Dermis microvascular lymphatic vessel endothelial cell (primary cell): ENCODE measurements around the gene HK2. TPM values are rescaled to one million over a fixed set of nuclear protein-coding genes. Genes with fewer than 3 reads are reported as not detected.

Source experiments
- DNase-seq, 2 donors: peaks; one replicate each; pipeline versions ENCODE4 v3.0.0 to v3.0.0-alpha.2; 2010; ENCODE audit warnings: low read depth in 2 of 2
- total RNA-seq: library from RNA; depleted of rRNA; stranded (reverse); fragments of >200 nt; gene quantifications from 2 replicates; pipeline ENCODE4 v1.2.1, GENCODE V29; 2014

HK2 gene
- total RNA-seq, 1 donor from 2014 or later = 3.0 TPM

DNA sequence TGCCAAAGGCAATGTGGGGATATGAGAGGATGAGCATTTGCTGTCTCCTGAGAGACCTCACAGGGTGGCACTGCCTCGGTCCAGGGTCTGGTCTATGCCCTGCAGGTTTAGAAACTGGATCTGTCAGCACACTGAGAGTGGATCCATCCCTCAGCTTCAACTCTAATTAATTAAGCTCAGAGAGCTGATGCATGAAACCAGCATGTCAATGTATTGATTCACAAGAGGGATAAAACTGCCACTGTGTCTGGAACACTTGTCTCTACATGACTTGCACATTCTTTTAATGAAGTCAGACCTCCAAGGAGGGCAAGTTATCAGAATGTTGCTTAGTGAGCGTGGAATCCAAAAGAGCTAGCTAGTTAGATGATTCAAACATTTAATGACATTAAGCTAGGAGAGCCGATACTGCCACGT, 102.1 kb downstream of the HK2 start:
- DNase-seq = no peak

DNA sequence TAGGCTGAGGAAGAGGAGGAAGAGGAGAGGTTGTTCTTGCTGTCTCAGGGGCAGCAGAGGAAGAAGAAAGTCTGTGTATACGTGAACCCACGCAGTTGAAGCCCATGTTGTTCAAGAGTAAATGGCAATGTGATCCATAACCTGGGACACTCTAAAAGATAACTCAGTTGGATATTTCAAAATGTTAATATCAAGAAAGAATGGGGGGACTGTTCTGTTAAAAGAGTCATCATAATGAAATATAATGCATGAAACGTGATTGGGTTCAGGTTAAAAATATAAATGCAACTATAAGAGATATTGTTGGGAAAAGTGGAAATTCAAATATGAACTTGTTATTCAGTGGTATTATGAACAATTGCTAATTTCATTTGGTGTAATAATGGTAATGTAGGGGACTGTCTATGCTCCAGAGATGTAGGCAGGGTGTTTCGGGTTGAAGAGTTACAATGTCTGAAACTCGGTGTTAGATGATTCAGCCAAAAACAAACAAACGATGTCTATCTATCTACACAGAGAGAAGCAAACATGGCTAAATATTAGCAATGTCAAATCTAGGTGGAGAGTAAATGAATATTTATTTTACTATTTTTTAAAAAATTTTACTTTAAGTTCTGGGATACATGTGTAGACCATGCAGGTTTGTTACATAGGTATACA, 103.4 kb downstream of the HK2 start:
- no peak for DNase-seq

DNA sequence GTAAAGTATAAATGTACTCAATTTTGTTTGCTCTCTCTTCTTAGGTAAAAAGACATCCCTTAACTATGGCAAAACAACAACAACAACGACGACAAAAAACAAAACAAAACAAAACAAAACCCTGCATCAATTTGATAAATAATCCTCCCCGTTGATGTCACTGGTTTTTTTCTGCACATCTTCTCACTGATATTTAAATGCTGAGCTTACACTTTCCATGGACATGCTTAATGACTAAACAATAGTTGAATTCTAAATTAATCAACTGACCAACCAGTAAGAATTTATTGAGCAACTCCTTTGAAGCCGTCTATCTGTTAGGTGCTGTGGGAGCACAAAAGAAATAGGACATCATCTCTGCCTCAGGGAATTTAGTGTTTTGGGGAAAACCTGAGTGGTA, 104.3 kb downstream of the HK2 start:
- DNase-seq = no peak

DNA sequence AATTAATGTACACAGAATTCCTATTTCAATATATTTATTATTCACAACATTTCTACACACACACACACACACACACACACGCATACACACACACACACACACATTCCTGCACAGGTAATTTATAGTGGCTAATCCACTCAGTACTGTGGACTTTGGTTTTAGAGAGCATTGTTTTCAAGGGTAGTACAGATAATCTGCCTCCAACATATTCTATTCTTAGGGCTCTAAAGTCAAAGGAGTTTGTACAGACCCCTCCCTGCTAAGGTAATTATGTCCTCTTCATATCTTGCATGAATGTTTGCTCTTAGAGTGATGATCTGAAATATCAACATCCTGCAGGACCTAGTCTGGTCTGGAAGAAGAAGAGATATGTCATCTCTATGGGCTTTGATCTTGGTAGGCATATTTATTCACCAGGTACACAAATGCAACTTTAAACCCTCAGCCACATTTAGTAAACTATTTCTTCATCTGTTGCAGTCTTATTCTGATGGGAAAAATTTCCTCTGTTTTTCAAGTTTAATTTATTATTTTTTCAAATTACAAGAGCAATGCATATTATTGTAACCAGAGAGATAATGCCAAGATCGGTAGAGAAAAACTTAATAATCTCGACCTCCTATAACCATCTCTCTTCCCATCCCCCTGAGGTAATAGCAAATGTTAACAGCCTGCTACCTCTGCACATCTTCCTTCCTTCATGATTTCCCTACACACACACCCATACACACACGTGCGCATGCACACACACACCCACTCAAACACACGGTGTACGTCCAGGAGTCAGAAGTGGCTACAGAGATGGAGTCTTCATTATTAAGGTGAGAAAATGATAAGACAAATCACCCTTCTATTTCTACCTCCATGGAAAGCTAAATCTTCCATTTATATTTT, 106.2 kb downstream of the HK2 start:
- DNase-seq = no peak

DNA sequence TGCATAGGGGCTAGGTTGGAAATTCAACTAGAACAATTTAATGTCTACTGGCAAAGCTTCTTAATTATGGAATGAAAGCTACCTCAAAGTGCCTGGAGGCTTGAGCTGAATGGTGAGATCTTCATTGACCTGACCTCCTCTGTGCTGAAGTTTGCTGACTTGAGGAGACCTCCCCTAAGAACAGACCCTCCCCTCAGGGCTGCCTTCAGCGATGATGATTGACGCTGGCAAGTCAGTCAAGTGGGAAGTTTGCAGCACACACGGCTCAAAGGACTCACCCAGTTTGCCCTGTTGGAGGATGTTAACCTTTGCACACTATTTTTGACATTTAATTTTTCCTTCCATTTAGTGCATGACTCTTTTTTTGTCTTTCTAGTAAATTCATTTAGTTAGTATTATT, 107.4 kb downstream of the HK2 start:
- no peak for DNase-seq

DNA sequence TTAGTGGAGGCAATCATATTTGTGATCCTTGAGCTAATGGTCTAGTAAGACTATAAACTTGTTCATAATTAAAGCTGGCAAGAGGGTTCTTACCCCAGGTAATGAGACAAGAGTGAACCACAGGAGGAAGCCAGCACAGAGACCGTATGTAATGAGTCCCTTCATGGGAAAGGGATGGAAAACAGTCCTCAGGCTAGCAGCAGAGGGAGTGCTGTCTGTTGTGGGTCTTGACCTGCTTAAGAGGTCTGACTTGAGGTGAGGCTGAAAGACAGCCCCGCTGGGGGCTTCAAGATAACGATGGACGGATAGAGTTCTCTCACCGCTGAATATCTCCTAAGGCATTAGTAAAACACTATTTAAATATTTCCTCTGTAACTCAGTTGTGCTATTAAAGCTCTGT, 108.3 kb downstream of the HK2 start:
- DNase-seq = no peak

Other genes with a start within 250 kb of the HK2 start
- gene M1AP, start 185.8 kb upstream of the HK2 start, total RNA-seq = not detected in 2 replicates
- gene SEMA4F, start 179.9 kb upstream of the HK2 start, total RNA-seq = 2.6 and 5.1 TPM in 2 replicates
- 17.7 and 21.1 TPM in 2 replicates for gene POLE4, start 124.5 kb downstream of the HK2 start, total RNA-seq